ENCODE data around the gene ITGA1.
"Not testable (repeated sequence)": the region's sequence is repeated elsewhere in the genome, so short reads cannot be mapped to it uniquely, and the experiment has no call there.

The ITGA1 gene

GRCh38 chr5:52802272-52802973, 14.7 kb downstream of the ITGA1 start:
- DNase-seq: no peak

GRCh38 chr5:52802974-52803336, 15.2 kb downstream of the ITGA1 start:
- DNase-seq: no peak

GRCh38 chr5:52804387-52804791, 16.7 kb downstream of the ITGA1 start:
- no peak for DNase-seq

- DNase-seq: no peak
Measured at GRCh38 chr5:52804981-52805380, 17.3 kb downstream of the ITGA1 start.

GRCh38 chr5:52805615-52806014, 17.9 kb downstream of the ITGA1 start:
- no peak for DNase-seq

GRCh38 chr5:52807037-52807436, 19.3 kb downstream of the ITGA1 start:
- DNase-seq: no peak

- DNase-seq: no peak
Measured at GRCh38 chr5:52807723-52808122, 20.0 kb downstream of the ITGA1 start.

- DNase-seq: no peak
Measured at GRCh38 chr5:52808316-52808901, 20.7 kb downstream of the ITGA1 start.

GRCh38 chr5:52809884-52810283, 22.2 kb downstream of the ITGA1 start:
- peak in 1 of 2 experiments; percentile 40 for DNase-seq

- DNase-seq: no peak
Measured at GRCh38 chr5:52810426-52810825, 22.7 kb downstream of the ITGA1 start.

GRCh38 chr5:52811067-52811749, 23.5 kb downstream of the ITGA1 start:
- DNase-seq: peak in 1 of 2 experiments; percentile 27

GRCh38 chr5:52814352-52815148, 26.8 kb downstream of the ITGA1 start:
- no peak for DNase-seq

GRCh38 chr5:52817818-52818217, 30.1 kb downstream of the ITGA1 start:
- DNase-seq: no peak

GRCh38 chr5:52818360-52818759, 30.6 kb downstream of the ITGA1 start:
- no peak for DNase-seq

GRCh38 chr5:52818807-52819206, 31.1 kb downstream of the ITGA1 start:
- DNase-seq: not testable (repeated sequence)

GRCh38 chr5:52821901-52822300, 34.2 kb downstream of the ITGA1 start:
- no peak for DNase-seq

GRCh38 chr5:52822437-52822836, 34.7 kb downstream of the ITGA1 start:
- DNase-seq: no peak

- DNase-seq: no peak
Measured at GRCh38 chr5:52824827-52825226, 37.1 kb downstream of the ITGA1 start.

GRCh38 chr5:52825826-52826225, 38.1 kb downstream of the ITGA1 start:
- no peak for DNase-seq

GRCh38 chr5:52827815-52828214, 40.1 kb downstream of the ITGA1 start:
- no peak for DNase-seq

GRCh38 chr5:52829664-52830063, 41.9 kb downstream of the ITGA1 start:
- DNase-seq: no peak

- DNase-seq: no peak
Measured at GRCh38 chr5:52830650-52831049, 42.9 kb downstream of the ITGA1 start.

- DNase-seq: no peak
Measured at GRCh38 chr5:52831786-52832511, 44.2 kb downstream of the ITGA1 start.

Data from SW 1271 (cell line).